Nasal cavity respiratory epithelium epithelial cell of viscerocranial mucosa (primary cell): ENCODE results near the gene KANSL3. TPM values are rescaled to one million over a fixed set of nuclear protein-coding genes. Genes with fewer than 3 reads are reported as not detected.

Experiments
- total RNA-seq: library from RNA; depleted of rRNA; stranded (reverse); fragments of >200 nt; gene quantifications from 2 replicates; pipeline ENCODE4 v1.2.3, GENCODE V29; 2014

KANSL3 gene
- total RNA-seq = 24.9 and 36.7 TPM in 2 replicates

DNA sequence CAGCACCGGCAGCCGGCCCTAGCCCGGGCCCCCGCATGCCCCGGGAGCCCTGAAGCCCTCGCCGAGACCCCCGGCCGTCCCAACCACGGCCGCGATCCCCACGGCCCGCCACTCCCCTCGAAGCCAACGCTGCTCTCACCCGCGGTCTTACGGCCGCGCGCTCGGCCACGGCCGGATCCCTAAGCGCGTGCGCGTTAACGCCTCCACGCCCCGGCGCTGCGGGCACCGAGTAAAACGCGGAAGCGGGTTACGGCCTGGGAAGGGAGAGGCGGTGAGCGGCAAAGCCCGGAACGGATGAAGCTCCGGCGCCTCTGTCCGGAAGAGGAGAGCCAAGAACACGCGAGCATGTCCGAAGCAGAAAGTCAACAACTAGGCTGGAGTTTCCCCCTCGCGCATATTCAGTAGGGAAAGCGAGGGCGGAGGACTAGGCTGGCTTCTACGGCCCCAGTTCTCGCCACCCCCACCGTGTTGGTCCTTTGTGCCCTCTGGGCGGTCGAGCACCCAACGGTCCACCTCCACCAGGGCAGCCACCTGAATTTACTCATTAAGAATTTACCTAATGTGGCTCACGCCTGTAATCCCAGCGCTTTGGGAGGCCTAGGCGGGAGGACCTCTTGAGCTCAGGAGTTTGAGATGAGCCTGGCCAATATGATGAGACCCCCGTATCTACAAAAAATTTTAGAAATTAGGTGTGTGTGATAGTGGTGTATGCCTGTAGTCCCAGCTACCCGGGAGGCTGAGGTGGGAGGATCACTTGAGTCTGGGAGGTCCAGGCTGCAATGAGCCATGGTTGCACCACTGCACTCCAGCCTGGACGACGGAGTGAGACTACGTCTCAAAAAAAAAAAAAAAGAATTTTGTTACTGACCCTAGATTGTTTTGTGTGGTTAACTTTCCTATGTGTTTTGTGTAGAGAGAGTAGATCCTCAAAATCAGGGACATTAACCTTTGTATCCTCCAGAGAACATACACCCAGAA lies at the start of gene KANSL3:
TSS of gene KANSL3 (minus strand) at position 169 of the 978 bp plus-strand sequence. CDS start 1,177 bp downstream, outside the sequence.

DNA sequence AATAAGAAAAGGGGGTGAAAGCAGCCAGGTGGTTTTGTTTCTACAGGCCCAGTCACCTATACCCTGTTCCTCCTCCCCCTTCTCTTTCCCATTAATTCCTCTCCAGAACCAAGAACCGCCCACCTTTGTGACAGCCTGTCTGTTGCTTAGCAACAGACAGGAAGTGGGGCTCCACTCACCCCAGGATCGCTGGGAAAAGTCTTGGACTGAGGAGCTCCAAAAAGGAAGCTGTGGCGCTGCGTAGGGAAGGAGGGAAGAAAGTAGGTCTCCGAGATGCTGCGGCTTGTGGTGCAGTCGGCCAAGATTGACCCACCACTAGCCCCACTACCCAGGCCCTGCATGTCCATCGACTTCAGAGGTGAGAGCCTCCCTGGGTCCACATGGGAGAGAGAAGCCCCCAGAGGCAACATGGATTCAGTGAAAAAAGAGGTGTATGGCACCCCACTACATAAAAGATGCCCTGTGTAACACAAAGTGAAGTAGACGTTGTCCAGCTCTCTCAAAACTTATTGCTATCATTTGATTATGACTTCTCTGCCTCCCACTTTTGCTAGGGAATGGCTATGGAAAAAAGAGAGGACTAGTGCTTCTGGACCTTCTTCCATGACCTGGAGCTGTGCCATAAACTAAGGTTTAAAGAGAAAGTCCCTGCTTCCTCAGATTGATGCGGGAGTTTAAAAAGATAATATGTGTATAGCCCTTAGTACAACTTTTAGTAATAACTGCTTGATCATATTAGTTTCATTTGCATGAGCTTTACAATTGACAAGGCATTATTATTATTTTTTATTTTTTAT lies 4.7 kb upstream of the KANSL3 start, which contains the start of gene FER1L5:
TSS of gene FER1L5 (plus strand) at position 201 of the 797 bp plus-strand sequence. CDS start at position 274, 73 bp downstream.

Other genes with a start within 250 kb of the KANSL3 start
- 0.50 TPM in 1 of 2 replicates, not detected in the other for gene NEURL3, start 133.0 kb downstream of the KANSL3 start, total RNA-seq
- gene ARID5A, start 101.6 kb downstream of the KANSL3 start, total RNA-seq = 4.1 and 8.5 TPM in 2 replicates
- gene FER1L5, start 4.5 kb upstream of the KANSL3 start, total RNA-seq = under 0.01 TPM in 2 replicates
- gene LMAN2L, start 101.8 kb upstream of the KANSL3 start, total RNA-seq = 14.4 and 25.3 TPM in 2 replicates
- gene CNNM4, start 122.6 kb upstream of the KANSL3 start, total RNA-seq = 6.2 and 13.0 TPM in 2 replicates
- 12.3 and 12.7 TPM in 2 replicates for gene CNNM3, start 178.0 kb upstream of the KANSL3 start, total RNA-seq
- 0.34 and 1.7 TPM in 2 replicates for gene ANKRD23, start 205.7 kb upstream of the KANSL3 start, total RNA-seq
- 4.8 TPM in 2 replicates for gene ANKRD39, start 219.7 kb upstream of the KANSL3 start, total RNA-seq
- gene SEMA4C, start 231.8 kb upstream of the KANSL3 start, total RNA-seq = 10.3 and 17.4 TPM in 2 replicates